Stomach (tissue), 9 donors: Measurements from ENCODE around the gene THTPA. TPM values are rescaled to one million over a fixed set of nuclear protein-coding genes. Genes with fewer than 3 reads are reported as not detected.
"Not testable (repeated sequence)": the region's sequence is repeated elsewhere in the genome, so short reads cannot be mapped to it uniquely, and the experiment has no call there.

ENCODE experiments used
- DNase-seq, 2 donors: peaks; one replicate each; pipeline versions ENCODE4 v3.0.0 to v3.0.0-alpha.2; 2013 to 2019
- H3K27ac ChIP-seq, 5 donors: fragments of 200-600 bp in 4 of 5; sonication (generic) in 4 of 5; one replicate each; pipeline ENCODE4 v1.5.1; 2013 to 2019; ENCODE audit warnings: mild to moderate bottlenecking in 1 of 5, moderate library complexity in 1 of 5
- H3K27me3 ChIP-seq, 3 donors: fragments of 200-600 bp; sonication (generic); one replicate each; pipeline ENCODE4 v1.5.1; 2017 to 2019; ENCODE audit warnings: mixed run types in 1 of 3
- H3K36me3 ChIP-seq, 4 donors: fragments of 200-600 bp; sonication (generic); 1 replicate in 3 of 4; 2 replicates in 1 of 4; pipeline ENCODE4 v1.5.1; 2016 to 2019
- H3K4me1 ChIP-seq, 4 donors: fragments of 200-600 bp; sonication (generic); one replicate each; pipeline ENCODE4 v1.5.1; 2016 to 2019
- H3K4me3 ChIP-seq, 4 donors: fragments of 200-600 bp; sonication (generic) in 3 of 4; one replicate each; pipeline ENCODE4 v1.5.1; 2016 to 2019; ENCODE audit warnings: mild to moderate bottlenecking in 1 of 4
- H3K9me3 ChIP-seq, 4 donors: fragments of 200-600 bp; sonication (generic); one replicate each; pipeline ENCODE4 v1.5.1; 2016 to 2019
- CTCF ChIP-seq, 7 experiments: fragments of 450-650 bp in 4 of 7; fragments of 200-600 bp in 3 of 7; sonication (generic) in 3 of 7; IDR thresholded peaks; one replicate each; pipeline ENCODE4 v1.5.1; 2016 to 2019; ENCODE audit warnings: antibody characterized with exemption in 7 of 7, control low read depth in 2 of 7, mild to moderate bottlenecking in 1 of 7
- EP300 ChIP-seq: sonication (generic); formaldehyde crosslinking; IDR thresholded peaks from one replicate; pipeline ENCODE4 v1.6.1; 2017; ENCODE audit warnings: antibody characterized with exemption
- POLR2A ChIP-seq, 4 donors: fragments of 450-650 bp; IDR thresholded peaks; one replicate each; pipeline ENCODE4 v1.6.1; 2016; ENCODE audit warnings: antibody characterized with exemption in 4 of 4, control low read depth in 2 of 4, mild to moderate bottlenecking in 1 of 4, moderate library complexity in 1 of 4
- POLR2AphosphoS5 ChIP-seq, 3 donors: sonication (generic); formaldehyde crosslinking; IDR thresholded peaks; one replicate each; pipeline ENCODE4 v1.6.1; 2016; ENCODE audit warnings: antibody characterized with exemption in 3 of 3
- WGBS, 5 donors: extraction: QIAGEN DNeasy Blood & Tissue Kit in 3 of 5; methylation state at CpG; one replicate each; pipeline versions ENCODE4 v1.1.5 to v1.1.7; 2013 to 2018; 5-methylcytosine and 5-hydroxymethylcytosine counted together
- intact Hi-C: fragments of 100-400 bp; cut with DNase I; formaldehyde crosslinking; loops from one replicate; pipeline ENCODE4 v1.15.1; 2023; ENCODE audit warnings: low total_unique reads
- polyA plus RNA-seq, 3 donors: library from polyadenylated mRNA; stranded (reverse); fragments of 200-250 nt; gene quantifications; one replicate each; pipeline ENCODE4 v1.2.3, GENCODE V29; 2013
- total RNA-seq, 5 donors: library from RNA; depleted of rRNA; stranded (reverse); fragments of >200 nt; gene quantifications; one replicate each; pipeline versions ENCODE4 v1.1.0 to v1.2.3, GENCODE V29; 2014 to 2016
- donor health status: healthy with polysubstance abuse.
- donor health status: Bipolar disorder and iron deficiency.
- donor health status: healthy.

The THTPA gene
- total and polyA plus RNA-seq, 8 donors, result 8.5 to 170 (median 16.3) TPM

GRCh38 chr14:23582906-23583760, 27.1 kb downstream of the THTPA start:
- Histone ChIP-seq H3K36me3 (no peaks in the 10 kb centered on the region), H3K4me1 (peaks cover 0 to 6% (median 1%) of the 10 kb centered on the region in 4 donors), H3K9me3 (no peaks in the 10 kb centered on the region), H3K4me3 (no peak overlapping the region), H3K27me3 (peaks cover 0 to 53% (median 8%) of the 10 kb centered on the region in 3 donors), H3K27ac (no peak overlapping the region)
- TF ChIP-seq POLR2AphosphoS5 (IDR thresholded peaks at IDR 0.05) (no peak), EP300 (no peak), CTCF (IDR thresholded peaks at IDR 0.05) (no peak), POLR2A (IDR thresholded peaks at IDR 0.05) (no peak)
- intact Hi-C loops, result no loop called here
- DNase-seq, result peak in 1 of 2 donors; percentile 9
- WGBS, 5 donors, result 83 to 94% (median 90%) methylated on average over 3 of the region's 3 CpGs

- H3K36me3 ChIP-seq, H3K4me3 ChIP-seq, intact Hi-C loops, H3K27ac ChIP-seq, H3K4me1 ChIP-seq, H3K9me3 ChIP-seq, DNase-seq: not testable (repeated sequence)
- peaks cover 0 to 45% (median 0%) of the 10 kb centered on the region in 3 donors for H3K27me3 ChIP-seq
- 80 to 83% (median 82%) methylated on average over 24 to 25 of the region's 25 CpGs for WGBS, 5 donors
Observed at GRCh38 chr14:23583761-23584526, 27.9 kb downstream of the THTPA start.

- peaks cover 0 to 38% (median 0%) of the 10 kb centered on the region in 3 donors for H3K27me3 ChIP-seq
- H3K27ac ChIP-seq, DNase-seq, H3K9me3 ChIP-seq, H3K4me3 ChIP-seq, intact Hi-C loops, H3K36me3 ChIP-seq: not testable (repeated sequence)
- peaks cover 5 to 10% (median 8%) of the 10 kb centered on the region in 4 donors for H3K4me1 ChIP-seq
- WGBS, 5 donors, result 81 to 92% (median 90%) methylated on average over 5 to 25 of the region's 26 CpGs
Observed at GRCh38 chr14:23584527-23585203, 28.6 kb downstream of the THTPA start.

- peak; percentile 96 for DNase-seq
- H3K4me1 ChIP-seq, result peaks cover 5 to 13% (median 9%) of the 10 kb centered on the region in 4 donors
- H3K36me3 ChIP-seq, result no peaks in the 10 kb centered on the region
- intact Hi-C loops, result no loop called here
- no peak overlapping the region for H3K27ac ChIP-seq
- no peaks in the 10 kb centered on the region for H3K9me3 ChIP-seq
- peaks cover 0 to 7% (median 0%) of the 10 kb centered on the region in 3 donors for H3K27me3 ChIP-seq
- H3K4me3 ChIP-seq, result no peak overlapping the region
- TF ChIP-seq POLR2A (IDR thresholded peaks at IDR 0.05) (no peak), POLR2AphosphoS5 (IDR thresholded peaks at IDR 0.05) (peak in 2 of 3 donors; percentile 30 to 74), CTCF (IDR thresholded peaks at IDR 0.05) (peak in 5 of 7 experiments; percentile 53 to 95 (median 80)), EP300 (no peak)
- 14 to 20% (median 19%) methylated on average over 5 of the region's 5 CpGs for WGBS, 5 donors
Observed at GRCh38 chr14:23588884-23589598, 33.0 kb downstream of the THTPA start.
